ENCODE results near the gene PACSIN1. TPM values are rescaled to one million over a fixed set of nuclear protein-coding genes. Genes with fewer than 3 reads are reported as not detected.

Gene PACSIN1
- total RNA-seq, 3 donors from 2014 or later (not counting 1 experiment from before 2014, with no cell fraction given) = 2.2 to 6.6 (median 3.9) TPM

DNA sequence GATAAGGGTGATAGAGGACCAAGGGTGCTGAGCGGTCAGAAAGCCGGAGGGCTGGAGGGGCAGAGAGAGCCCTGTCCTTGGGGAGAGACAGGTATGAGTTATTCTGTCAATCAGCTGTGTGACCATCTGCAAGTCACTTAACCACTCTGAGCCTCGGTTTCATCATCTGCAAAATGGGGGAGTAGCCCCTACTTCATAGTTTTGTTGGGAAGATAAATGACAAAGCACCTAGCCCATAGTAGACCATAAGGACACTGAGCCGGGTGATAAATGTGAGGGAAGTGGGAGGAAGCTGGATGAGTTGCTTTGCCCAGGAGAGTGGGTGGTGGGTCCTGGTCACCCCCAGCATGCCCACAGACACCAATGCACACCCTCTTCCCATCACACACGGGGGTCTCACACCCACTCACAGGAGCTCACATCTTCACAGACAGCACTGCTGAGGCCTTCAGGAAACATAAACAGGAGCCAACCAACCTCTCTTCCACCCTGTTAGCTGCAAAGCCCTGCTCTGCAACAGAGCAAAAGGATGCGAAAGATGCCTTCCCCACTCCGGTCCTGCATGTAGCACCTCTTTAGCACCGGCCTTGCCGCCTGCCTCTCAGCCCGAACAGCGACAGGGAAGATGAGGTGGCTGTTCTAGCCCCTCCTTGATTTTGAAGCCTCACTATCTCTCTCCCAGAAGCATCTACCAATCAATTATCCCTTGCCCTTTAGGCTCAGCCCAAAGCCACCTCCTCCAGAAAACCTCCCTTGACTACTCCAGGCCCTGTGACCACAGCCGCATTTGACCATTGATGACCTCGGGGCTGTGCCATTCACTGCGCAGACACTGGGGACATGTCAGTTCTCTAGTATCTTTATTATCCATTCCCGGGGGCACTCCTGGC is 71.3 kb downstream of the PACSIN1 start:
- no peaks in the 10 kb centered on the region for H3K9me3 Mint-ChIP-seq
- H3K4me1 Mint-ChIP-seq = peaks cover 0 to 5% of the 10 kb centered on the region in 2 donors
- H3K4me1 ChIP-seq (ENCODE audit: control insufficient read depth, insufficient read depth, low read length) = no peaks in the 10 kb centered on the region
- H3K4me3 Mint-ChIP-seq = no peak overlapping the region
- no peaks in the 10 kb centered on the region for H3K9me3 ChIP-seq (ENCODE audit: control insufficient read depth, insufficient read depth, low read length)
- no peaks in the 10 kb centered on the region for H3K27me3 ChIP-seq (ENCODE audit: control insufficient read depth, insufficient read depth, low read length)
- TF ChIP-seq, protein P1, sequence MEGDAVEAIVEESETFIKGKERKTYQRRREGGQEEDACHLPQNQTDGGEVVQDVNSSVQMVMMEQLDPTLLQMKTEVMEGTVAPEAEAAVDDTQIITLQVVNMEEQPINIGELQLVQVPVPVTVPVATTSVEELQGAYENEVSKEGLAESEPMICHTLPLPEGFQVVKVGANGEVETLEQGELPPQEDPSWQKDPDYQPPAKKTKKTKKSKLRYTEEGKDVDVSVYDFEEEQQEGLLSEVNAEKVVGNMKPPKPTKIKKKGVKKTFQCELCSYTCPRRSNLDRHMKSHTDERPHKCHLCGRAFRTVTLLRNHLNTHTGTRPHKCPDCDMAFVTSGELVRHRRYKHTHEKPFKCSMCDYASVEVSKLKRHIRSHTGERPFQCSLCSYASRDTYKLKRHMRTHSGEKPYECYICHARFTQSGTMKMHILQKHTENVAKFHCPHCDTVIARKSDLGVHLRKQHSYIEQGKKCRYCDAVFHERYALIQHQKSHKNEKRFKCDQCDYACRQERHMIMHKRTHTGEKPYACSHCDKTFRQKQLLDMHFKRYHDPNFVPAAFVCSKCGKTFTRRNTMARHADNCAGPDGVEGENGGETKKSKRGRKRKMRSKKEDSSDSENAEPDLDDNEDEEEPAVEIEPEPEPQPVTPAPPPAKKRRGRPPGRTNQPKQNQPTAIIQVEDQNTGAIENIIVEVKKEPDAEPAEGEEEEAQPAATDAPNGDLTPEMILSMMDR (IDR thresholded peaks at IDR 0.05) = no peak
- DNase-seq (no peak), ATAC-seq (no peak)
- H3K4me3 ChIP-seq (ENCODE audit: low read length) = no peak overlapping the region
- H3K27ac Mint-ChIP-seq = no peak overlapping the region
- H3K36me3 ChIP-seq (ENCODE audit: control insufficient read depth, insufficient read depth, low read length) = no peaks in the 10 kb centered on the region
- 91% methylated on average over 15 of the region's 15 CpGs for WGBS (ENCODE audit: insufficient coverage)
- no peak overlapping the region for H3K27ac ChIP-seq (ENCODE audit: low read length)
- intact Hi-C loops (cut with micrococcal nuclease) = no loop called here
- no peaks in the 10 kb centered on the region for H3K27me3 Mint-ChIP-seq (ENCODE audit: low read depth in 2 of 2)
- no peaks in the 10 kb centered on the region for H3K36me3 Mint-ChIP-seq

DNA sequence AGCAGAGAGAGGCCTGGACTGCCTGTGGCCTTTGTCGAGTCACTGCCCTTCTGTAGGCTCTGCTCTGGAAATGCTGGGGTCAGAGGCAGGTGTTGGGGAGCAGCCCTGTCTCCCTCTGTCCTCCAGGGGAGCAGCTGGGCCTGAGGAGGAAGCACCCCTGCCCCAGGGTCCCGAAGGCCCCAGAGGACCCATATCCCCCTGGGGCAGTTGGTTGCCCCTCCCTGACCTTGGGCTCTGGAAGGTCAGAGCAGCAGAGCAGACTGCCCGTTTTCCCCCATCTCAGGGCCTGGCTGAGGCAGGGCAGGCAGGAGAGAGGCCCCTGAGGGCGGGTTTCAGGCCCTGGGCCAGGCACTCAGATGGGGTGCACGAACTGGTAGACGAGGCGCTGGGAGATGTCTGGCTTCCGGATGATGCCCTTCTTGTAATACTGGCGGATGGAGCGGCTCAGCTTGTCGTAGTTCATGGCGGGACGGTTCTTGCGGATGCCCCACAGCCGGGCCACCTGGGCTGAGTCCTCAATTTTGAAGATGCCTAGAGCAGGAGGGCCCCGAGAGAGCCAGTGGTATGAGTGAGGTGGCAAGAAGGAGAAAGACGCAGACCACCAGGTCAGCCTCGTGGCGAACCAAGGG is 72.2 kb downstream of the PACSIN1 start:
- H3K4me1 ChIP-seq (ENCODE audit: control insufficient read depth, insufficient read depth, low read length) = no peaks in the 10 kb centered on the region
- no peak overlapping the region for H3K27ac Mint-ChIP-seq

DNA sequence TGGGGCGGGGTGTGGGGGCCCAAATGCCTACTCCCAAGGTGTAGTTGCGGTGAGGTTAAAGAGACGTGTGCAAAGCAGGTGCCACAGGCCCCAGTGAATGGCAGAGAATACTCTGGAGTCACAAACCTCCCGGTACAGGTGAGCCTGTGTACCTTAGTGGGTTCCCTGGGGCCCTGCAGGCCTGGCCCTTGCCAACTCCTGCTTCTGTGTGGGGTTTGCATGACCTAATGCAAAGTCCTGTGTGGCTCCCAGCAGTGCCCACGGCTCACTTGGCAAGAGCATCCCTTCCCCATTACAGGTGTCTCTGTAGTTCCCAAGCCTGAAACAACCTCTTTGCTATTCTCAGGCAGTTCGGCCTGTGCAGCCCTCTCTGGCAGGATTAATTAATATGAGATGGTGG is 72.7 kb downstream of the PACSIN1 start:
- H3K27me3 ChIP-seq (ENCODE audit: control insufficient read depth, insufficient read depth, low read length) = no peaks in the 10 kb centered on the region
- Mint-ChIP-seq H3K4me3 (no peak overlapping the region), H3K27me3 (ENCODE audit: low read depth in 2 of 2) (no peaks in the 10 kb centered on the region), H3K9me3 (no peaks in the 10 kb centered on the region), H3K36me3 (no peaks in the 10 kb centered on the region), H3K27ac (no peak overlapping the region), H3K4me1 (peaks cover 0 to 5% of the 10 kb centered on the region in 2 donors)
- H3K9me3 ChIP-seq (ENCODE audit: control insufficient read depth, insufficient read depth, low read length) = no peaks in the 10 kb centered on the region
- TF ChIP-seq, protein P1 (IDR thresholded peaks at IDR 0.05) = no peak
- no peaks in the 10 kb centered on the region for H3K36me3 ChIP-seq (ENCODE audit: control insufficient read depth, insufficient read depth, low read length)
- no peak for ATAC-seq
- H3K27ac ChIP-seq (ENCODE audit: low read length) = no peak overlapping the region
- intact Hi-C loops (cut with micrococcal nuclease) = no loop called here
- no peak for DNase-seq
- H3K4me1 ChIP-seq (ENCODE audit: control insufficient read depth, insufficient read depth, low read length) = no peaks in the 10 kb centered on the region
- 87% methylated on average over 6 of the region's 6 CpGs for WGBS (ENCODE audit: insufficient coverage)
- H3K4me3 ChIP-seq (ENCODE audit: low read length) = no peak overlapping the region

More for the DNA sequence above, 72.2 kb downstream of the PACSIN1 start:
- Mint-ChIP-seq H3K27me3 (ENCODE audit: low read depth in 2 of 2) (no peaks in the 10 kb centered on the region), H3K36me3 (no peaks in the 10 kb centered on the region), H3K4me1 (peaks cover 0 to 5% of the 10 kb centered on the region in 2 donors), H3K9me3 (no peaks in the 10 kb centered on the region), H3K4me3 (no peak overlapping the region)
- WGBS (ENCODE audit: insufficient coverage) = 90% methylated on average over 19 of the region's 19 CpGs
- Histone ChIP-seq H3K36me3 (ENCODE audit: control insufficient read depth, insufficient read depth, low read length) (no peaks in the 10 kb centered on the region), H3K4me3 (ENCODE audit: low read length) (no peak overlapping the region), H3K9me3 (ENCODE audit: control insufficient read depth, insufficient read depth, low read length) (no peaks in the 10 kb centered on the region), H3K27ac (ENCODE audit: low read length) (no peak overlapping the region), H3K27me3 (ENCODE audit: control insufficient read depth, insufficient read depth, low read length) (no peaks in the 10 kb centered on the region)
- ATAC-seq = no peak
- TF ChIP-seq, protein P1 (IDR thresholded peaks at IDR 0.05) = no peak
- DNase-seq = no peak
- intact Hi-C loops (cut with micrococcal nuclease) = no loop called here
